Measurements from ENCODE around the gene ZP2.

DNA sequence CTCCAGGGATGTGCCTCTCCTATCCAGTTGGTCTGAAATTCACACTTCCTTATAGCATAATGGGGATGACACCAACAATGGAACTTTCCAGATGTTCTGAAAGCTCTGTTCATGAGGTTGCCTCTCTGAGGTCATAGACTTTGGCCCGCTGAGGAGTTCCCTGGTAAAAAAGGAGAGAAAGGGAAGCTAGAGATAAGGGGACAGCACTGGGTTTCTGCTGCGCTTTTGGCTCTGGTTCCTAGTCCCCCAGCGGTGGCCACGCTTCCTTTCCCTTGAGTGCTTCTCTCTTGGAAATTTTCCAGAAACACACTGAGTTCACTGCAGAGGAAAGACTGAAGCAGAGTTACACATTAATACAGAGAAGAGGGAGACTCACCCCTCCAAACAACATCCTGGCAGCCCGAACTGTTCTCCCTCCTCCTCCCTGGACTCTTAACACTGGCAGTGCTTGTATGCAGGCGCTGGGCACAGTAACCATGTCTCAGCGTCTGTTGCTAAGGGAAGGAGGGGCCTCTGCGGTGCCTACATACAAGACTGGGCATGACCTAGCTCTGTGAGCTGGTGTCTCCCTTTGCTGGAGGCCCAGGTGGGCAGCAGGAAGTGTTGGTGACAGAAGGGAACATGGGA is 60.9 kb downstream of the ZP2 start, which contains the start of gene DNAH3:
- TF ChIP-seq, protein P1, sequence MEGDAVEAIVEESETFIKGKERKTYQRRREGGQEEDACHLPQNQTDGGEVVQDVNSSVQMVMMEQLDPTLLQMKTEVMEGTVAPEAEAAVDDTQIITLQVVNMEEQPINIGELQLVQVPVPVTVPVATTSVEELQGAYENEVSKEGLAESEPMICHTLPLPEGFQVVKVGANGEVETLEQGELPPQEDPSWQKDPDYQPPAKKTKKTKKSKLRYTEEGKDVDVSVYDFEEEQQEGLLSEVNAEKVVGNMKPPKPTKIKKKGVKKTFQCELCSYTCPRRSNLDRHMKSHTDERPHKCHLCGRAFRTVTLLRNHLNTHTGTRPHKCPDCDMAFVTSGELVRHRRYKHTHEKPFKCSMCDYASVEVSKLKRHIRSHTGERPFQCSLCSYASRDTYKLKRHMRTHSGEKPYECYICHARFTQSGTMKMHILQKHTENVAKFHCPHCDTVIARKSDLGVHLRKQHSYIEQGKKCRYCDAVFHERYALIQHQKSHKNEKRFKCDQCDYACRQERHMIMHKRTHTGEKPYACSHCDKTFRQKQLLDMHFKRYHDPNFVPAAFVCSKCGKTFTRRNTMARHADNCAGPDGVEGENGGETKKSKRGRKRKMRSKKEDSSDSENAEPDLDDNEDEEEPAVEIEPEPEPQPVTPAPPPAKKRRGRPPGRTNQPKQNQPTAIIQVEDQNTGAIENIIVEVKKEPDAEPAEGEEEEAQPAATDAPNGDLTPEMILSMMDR (conservative IDR thresholded peaks at IDR 0.05; ENCODE audit: low read length): no peak
- no peak for TF ChIP-seq EZH2phosphoT487 (IDR thresholded peaks at IDR 0.05; ENCODE audit: borderline replicate concordance, low read depth, low read length)
